Gastrocnemius medialis (tissue), 4 donors: ENCODE measurements around the gene CLCN2.

Experiments
- POLR2A ChIP-seq, 2 donors: fragments of 450-650 bp; IDR thresholded peaks; one replicate each; pipeline ENCODE4 v1.6.1; 2017; ENCODE audit warnings: antibody characterized with exemption in 2 of 2, mild to moderate bottlenecking in 2 of 2, moderate library complexity in 2 of 2
- TF ChIP-seq, protein P1 (sequence below), 5 experiments: fragments of 450-650 bp in 3 of 5; fragments of 200-600 bp in 2 of 5; sonication (generic) in 2 of 5; IDR thresholded peaks in 4 of 5; conservative IDR thresholded peaks in 1 of 5; 1 replicate in 4 of 5; 2 replicates in 1 of 5; pipeline ENCODE4 v1.5.1; 2016 to 2019; ENCODE audit warnings: antibody characterized with exemption in 5 of 5, mild to moderate bottlenecking in 3 of 5, moderate library complexity in 3 of 5

- TF ChIP-seq, protein P1, sequence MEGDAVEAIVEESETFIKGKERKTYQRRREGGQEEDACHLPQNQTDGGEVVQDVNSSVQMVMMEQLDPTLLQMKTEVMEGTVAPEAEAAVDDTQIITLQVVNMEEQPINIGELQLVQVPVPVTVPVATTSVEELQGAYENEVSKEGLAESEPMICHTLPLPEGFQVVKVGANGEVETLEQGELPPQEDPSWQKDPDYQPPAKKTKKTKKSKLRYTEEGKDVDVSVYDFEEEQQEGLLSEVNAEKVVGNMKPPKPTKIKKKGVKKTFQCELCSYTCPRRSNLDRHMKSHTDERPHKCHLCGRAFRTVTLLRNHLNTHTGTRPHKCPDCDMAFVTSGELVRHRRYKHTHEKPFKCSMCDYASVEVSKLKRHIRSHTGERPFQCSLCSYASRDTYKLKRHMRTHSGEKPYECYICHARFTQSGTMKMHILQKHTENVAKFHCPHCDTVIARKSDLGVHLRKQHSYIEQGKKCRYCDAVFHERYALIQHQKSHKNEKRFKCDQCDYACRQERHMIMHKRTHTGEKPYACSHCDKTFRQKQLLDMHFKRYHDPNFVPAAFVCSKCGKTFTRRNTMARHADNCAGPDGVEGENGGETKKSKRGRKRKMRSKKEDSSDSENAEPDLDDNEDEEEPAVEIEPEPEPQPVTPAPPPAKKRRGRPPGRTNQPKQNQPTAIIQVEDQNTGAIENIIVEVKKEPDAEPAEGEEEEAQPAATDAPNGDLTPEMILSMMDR (IDR thresholded peaks at IDR 0.05 in 4 of 5, conservative IDR thresholded peaks at IDR 0.05 in 1 of 5): no peak
- TF ChIP-seq POLR2A (IDR thresholded peaks at IDR 0.05): no peak
These were observed 36.1 kb downstream of the CLCN2 start for GRCh38 chr3:184325269-184325668.
